ENCODE data around the gene ELOVL5.

The ELOVL5 gene

DNA sequence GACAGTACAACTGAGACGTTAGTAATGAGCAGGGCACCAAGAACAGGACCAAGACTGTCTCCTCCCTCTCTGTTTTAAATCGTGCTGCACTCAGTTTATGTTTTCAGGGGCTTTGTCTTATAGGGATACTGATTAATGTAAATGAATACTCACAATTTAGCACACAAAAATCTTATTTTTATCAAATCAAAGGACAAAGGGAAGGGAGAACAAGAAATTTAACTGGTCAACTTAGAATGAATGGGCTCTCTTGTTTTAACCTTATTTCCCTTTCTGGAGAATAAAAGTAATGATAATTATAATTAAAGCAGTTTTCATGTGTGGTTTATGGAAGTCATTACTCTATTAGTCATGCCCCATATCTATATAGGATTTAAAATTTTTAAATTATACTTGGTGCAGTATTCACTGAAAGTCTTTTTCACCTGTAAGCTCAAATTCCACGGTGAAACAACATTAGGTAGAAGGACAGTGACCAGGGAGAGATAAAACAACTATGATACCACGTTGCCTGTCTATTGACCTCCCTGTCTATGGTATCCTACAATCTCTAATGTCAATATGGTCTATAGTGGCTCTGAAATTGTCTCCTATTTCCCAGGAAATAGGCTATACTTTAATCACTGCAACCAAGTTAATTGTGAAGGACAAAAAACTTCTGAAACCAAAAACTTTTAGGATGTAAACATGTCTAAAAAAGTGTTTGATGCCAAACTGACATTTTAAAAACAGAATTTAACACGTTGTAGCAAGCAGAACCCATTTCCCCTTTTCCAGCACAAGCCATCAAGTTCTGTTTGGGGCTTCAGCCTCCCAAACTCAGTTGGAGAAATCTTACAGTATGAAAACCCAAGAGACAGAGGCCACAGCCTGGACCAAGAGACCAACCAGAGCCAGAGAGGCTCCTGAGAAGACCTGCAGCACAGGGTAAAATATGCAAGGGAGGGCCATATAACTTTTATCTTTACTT is 15.0 kb downstream of the ELOVL5 start:
- H3K79me2 ChIP-seq (ENCODE audit: low read length), result peaks cover 88% of the 10 kb centered on the region
- H3K9ac ChIP-seq (ENCODE audit: low read length), result no peak overlapping the region
- peaks cover 24% of the 10 kb centered on the region for H3F3A ChIP-seq (ENCODE audit: insufficient read depth, low read length)
- H3K9me2 ChIP-seq (replicated peaks; ENCODE audit: insufficient read depth, low read length), result no peaks in the 10 kb centered on the region
- H3K9me3 ChIP-seq (replicated peaks; ENCODE audit: insufficient read depth, low read length), result no peaks in the 10 kb centered on the region
- H3K4me3 ChIP-seq (ENCODE audit: low read length), result no peak overlapping the region
- no peaks in the 10 kb centered on the region for H4K20me1 ChIP-seq (ENCODE audit: insufficient read depth, low read length)
- TF ChIP-seq EZH2phosphoT487 (IDR thresholded peaks at IDR 0.05; ENCODE audit: low read length) (no peak), EZH2 (optimal IDR thresholded peaks at IDR 0.05; ENCODE audit: low read depth, low read length) (no peak)
- TF ChIP-seq, protein P1, sequence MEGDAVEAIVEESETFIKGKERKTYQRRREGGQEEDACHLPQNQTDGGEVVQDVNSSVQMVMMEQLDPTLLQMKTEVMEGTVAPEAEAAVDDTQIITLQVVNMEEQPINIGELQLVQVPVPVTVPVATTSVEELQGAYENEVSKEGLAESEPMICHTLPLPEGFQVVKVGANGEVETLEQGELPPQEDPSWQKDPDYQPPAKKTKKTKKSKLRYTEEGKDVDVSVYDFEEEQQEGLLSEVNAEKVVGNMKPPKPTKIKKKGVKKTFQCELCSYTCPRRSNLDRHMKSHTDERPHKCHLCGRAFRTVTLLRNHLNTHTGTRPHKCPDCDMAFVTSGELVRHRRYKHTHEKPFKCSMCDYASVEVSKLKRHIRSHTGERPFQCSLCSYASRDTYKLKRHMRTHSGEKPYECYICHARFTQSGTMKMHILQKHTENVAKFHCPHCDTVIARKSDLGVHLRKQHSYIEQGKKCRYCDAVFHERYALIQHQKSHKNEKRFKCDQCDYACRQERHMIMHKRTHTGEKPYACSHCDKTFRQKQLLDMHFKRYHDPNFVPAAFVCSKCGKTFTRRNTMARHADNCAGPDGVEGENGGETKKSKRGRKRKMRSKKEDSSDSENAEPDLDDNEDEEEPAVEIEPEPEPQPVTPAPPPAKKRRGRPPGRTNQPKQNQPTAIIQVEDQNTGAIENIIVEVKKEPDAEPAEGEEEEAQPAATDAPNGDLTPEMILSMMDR (IDR thresholded peaks at IDR 0.05; ENCODE audit: low read length), result no peak
- H3K27me3 ChIP-seq (replicated peaks; ENCODE audit: insufficient read depth, low read length), result no peaks in the 10 kb centered on the region
- no peaks in the 10 kb centered on the region for H3K36me3 ChIP-seq (replicated peaks; ENCODE audit: insufficient read depth, low read length)
- DNase-seq, result no peak
- peaks cover 38% of the 10 kb centered on the region for H3K4me1 ChIP-seq (ENCODE audit: low read length)
- H3K4me2 ChIP-seq (ENCODE audit: low read depth, low read length), result no peak overlapping the region
- H2AFZ ChIP-seq (ENCODE audit: low read length), result no peak overlapping the region
- no peak overlapping the region for H3K27ac ChIP-seq (ENCODE audit: low read length)

DNA sequence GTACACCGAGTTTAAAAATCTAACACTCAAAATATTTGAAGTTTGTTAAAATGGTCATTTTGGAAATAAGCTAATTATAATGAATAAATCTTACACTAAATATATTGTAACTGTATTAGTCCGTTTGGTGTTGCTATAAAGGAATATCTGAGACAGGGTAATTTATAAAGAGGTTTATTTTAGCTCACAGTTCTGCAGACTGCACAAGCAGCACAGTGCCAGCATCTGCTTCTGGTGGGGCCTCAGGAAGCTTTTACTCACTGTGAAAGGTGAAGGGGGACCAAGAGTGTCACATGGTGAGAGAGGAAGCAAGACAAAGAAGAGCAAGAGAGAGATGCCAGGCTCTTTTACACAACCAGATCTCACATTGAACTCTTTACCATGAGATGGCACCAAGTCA is 17.1 kb downstream of the ELOVL5 start:
- no peak overlapping the region for H3K4me2 ChIP-seq (ENCODE audit: low read depth, low read length)
- H3K27ac ChIP-seq (ENCODE audit: low read length), result no peak overlapping the region
- no peaks in the 10 kb centered on the region for H3K9me2 ChIP-seq (replicated peaks; ENCODE audit: insufficient read depth, low read length)
- H3F3A ChIP-seq (ENCODE audit: insufficient read depth, low read length), result peaks cover 21% of the 10 kb centered on the region
- H3K4me3 ChIP-seq (ENCODE audit: low read length), result no peak overlapping the region
- no peak overlapping the region for H3K9ac ChIP-seq (ENCODE audit: low read length)
- TF ChIP-seq, protein P1 (IDR thresholded peaks at IDR 0.05; ENCODE audit: low read length), result no peak
- TF ChIP-seq EZH2phosphoT487 (IDR thresholded peaks at IDR 0.05; ENCODE audit: low read length) (no peak), EZH2 (optimal IDR thresholded peaks at IDR 0.05; ENCODE audit: low read depth, low read length) (no peak)
- no peaks in the 10 kb centered on the region for H3K27me3 ChIP-seq (replicated peaks; ENCODE audit: insufficient read depth, low read length)
- no peak for DNase-seq
- no peaks in the 10 kb centered on the region for H4K20me1 ChIP-seq (ENCODE audit: insufficient read depth, low read length)
- peaks cover 17% of the 10 kb centered on the region for H3K4me1 ChIP-seq (ENCODE audit: low read length)
- peaks cover 88% of the 10 kb centered on the region for H3K79me2 ChIP-seq (ENCODE audit: low read length)
- no peaks in the 10 kb centered on the region for H3K9me3 ChIP-seq (replicated peaks; ENCODE audit: insufficient read depth, low read length)
- no peaks in the 10 kb centered on the region for H3K36me3 ChIP-seq (replicated peaks; ENCODE audit: insufficient read depth, low read length)
- H2AFZ ChIP-seq (ENCODE audit: low read length), result no peak overlapping the region

DNA sequence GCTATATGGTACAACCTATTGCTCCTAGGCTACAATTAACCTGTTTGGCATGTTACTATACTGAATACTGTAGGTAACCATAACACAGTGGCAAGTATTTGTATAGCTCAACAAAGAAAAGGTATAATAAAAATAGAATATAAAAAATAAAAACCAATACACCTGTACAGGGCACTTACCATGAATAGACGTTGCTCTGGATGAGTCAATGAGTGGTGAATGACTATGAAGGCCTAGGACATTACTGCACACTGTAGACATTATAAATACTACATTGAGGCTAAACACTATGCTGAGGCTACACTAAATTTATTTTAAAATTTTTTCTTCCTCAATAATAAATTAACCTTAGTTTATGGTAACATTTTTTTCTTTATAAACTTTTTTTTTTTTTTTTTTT is 18.6 kb downstream of the ELOVL5 start:
- Histone ChIP-seq H3K4me3 (ENCODE audit: low read length) (no peak overlapping the region), H3K36me3 (replicated peaks; ENCODE audit: insufficient read depth, low read length) (no peaks in the 10 kb centered on the region), H4K20me1 (ENCODE audit: insufficient read depth, low read length) (no peaks in the 10 kb centered on the region), H3K9me3 (replicated peaks; ENCODE audit: insufficient read depth, low read length) (no peaks in the 10 kb centered on the region), H3K9me2 (replicated peaks; ENCODE audit: insufficient read depth, low read length) (no peaks in the 10 kb centered on the region), H3K27ac (ENCODE audit: low read length) (no peak overlapping the region), H3F3A (ENCODE audit: insufficient read depth, low read length) (peaks cover 6% of the 10 kb centered on the region), H2AFZ (ENCODE audit: low read length) (no peak overlapping the region), H3K9ac (ENCODE audit: low read length) (no peak overlapping the region), H3K4me1 (ENCODE audit: low read length) (peaks cover 13% of the 10 kb centered on the region), H3K27me3 (replicated peaks; ENCODE audit: insufficient read depth, low read length) (no peaks in the 10 kb centered on the region), H3K79me2 (ENCODE audit: low read length) (peaks cover 95% of the 10 kb centered on the region), H3K4me2 (ENCODE audit: low read depth, low read length) (no peak overlapping the region)
- TF ChIP-seq EZH2phosphoT487 (IDR thresholded peaks at IDR 0.05; ENCODE audit: low read length), result no peak
- TF ChIP-seq EZH2 (optimal IDR thresholded peaks at IDR 0.05; ENCODE audit: low read depth, low read length), result no peak
- TF ChIP-seq, protein P1 (IDR thresholded peaks at IDR 0.05; ENCODE audit: low read length), result no peak
- no peak for DNase-seq

All from MM.1S (cell line).